GM12891 (cell line): ENCODE results near the gene TGM2.

ENCODE experiments used
- PAX5 ChIP-seq: IDR thresholded peaks from 2 replicates; pipeline ENCODE4 v1.6.1; 2011; ENCODE audit warnings: low read length, moderate library complexity, mild to moderate bottlenecking; ENCODE audit not compliant: insufficient read depth, severe bottlenecking
- POLR2A ChIP-seq: IDR thresholded peaks from 2 replicates; pipeline ENCODE4 v1.6.1; 2011; ENCODE audit warnings: low read depth, low read length, control low read depth
- POLR2AphosphoS5 ChIP-seq: IDR thresholded peaks from 2 replicates; pipeline ENCODE4 v1.6.1; 2011; ENCODE audit warnings: low read depth, low read length, control low read depth
- POU2F2 ChIP-seq: IDR thresholded peaks from 2 replicates; pipeline ENCODE4 v1.6.1; 2011; ENCODE audit warnings: low read depth, mild to moderate bottlenecking, control low read depth, low read length, moderate library complexity
- SPI1 ChIP-seq: IDR thresholded peaks from 2 replicates; pipeline ENCODE4 v1.6.1; 2011; ENCODE audit warnings: low read depth, low read length, control low read depth
- TAF1 ChIP-seq: IDR thresholded peaks from 2 replicates; pipeline ENCODE4 v1.6.1; 2011; ENCODE audit warnings: low read depth, low read length, control low read depth

GRCh38 chr20:38214256-38215193 lies 49.5 kb upstream of the TGM2 start:
- TF ChIP-seq TAF1 (no peak), POLR2A (no peak), POLR2AphosphoS5 (no peak), POU2F2 (no peak), PAX5 (no peak), SPI1 (no peak)
